ENCODE measurements around the gene PFKL.

- TF ChIP-seq ZNF274 (IDR thresholded peaks at IDR 0.05; ENCODE audit: low read depth, low read length) (no peak), SUZ12 (IDR thresholded peaks at IDR 0.05; ENCODE audit: extremely low read depth, insufficient read depth, insufficient read length) (no peak), YY1 (IDR thresholded peaks at IDR 0.05; ENCODE audit: insufficient read depth, insufficient read length) (no peak)
Measured at GRCh38 chr21:44306936-44307704, 7.3 kb downstream of the PFKL start.
